Activated CD8-positive, alpha-beta memory T cell treated with anti-CD3 and anti-CD28 coated beads for 36 hours (primary cell): Measurements from ENCODE around the gene VOPP1. TPM values are rescaled to one million over a fixed set of nuclear protein-coding genes. Genes with fewer than 3 reads are reported as not detected.

Experiments
- CTCF ChIA-PET: fragments of 350-600 bp; sonication (Branson Sonifier 250); formaldehyde crosslinking; loops from one replicate; lab custom pipeline; 2021; ENCODE audit warnings: antibody characterized with exemption; lab: Charles Lee
- POLR2A ChIA-PET: fragments of 350-600 bp; sonication (Branson Sonifier 250); formaldehyde crosslinking; loops from one replicate; lab custom pipeline; 2021; ENCODE audit warnings: antibody characterized with exemption; lab: Charles Lee
- total RNA-seq, 2 experiments: library from RNA; stranded (reverse); gene quantifications; one replicate each; pipeline ENCODE4 v1.2.3, GENCODE V29; 2021

VOPP1 gene
- total RNA-seq, 2 experiments from 2014 or later = 67.0 to 69.7 TPM

DNA sequence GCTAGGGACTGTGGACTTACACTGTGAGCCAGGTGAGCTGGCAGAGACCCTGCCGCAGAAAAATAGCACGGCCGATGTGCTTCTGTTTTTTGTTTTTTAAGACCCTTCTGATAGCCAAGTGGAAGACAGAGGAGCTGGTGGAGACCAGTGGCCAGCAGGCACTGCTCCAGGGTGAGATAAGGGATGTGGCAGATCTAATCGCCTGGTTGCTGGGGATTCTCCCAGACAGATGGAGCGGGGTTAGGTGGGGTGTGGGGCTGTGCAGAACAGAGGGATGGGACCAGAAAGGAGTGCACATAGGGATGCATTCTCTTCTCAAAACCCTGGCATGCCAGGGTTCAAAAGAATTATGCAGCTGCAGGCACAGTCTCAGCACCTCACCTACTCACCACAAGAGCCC lies 82.2 kb downstream of the VOPP1 start:
- ChIA-PET CTCF (interaction anchor here (0.5 to 0.6 kb wide), 2 partner anchors 62 to 210 kb away, joined by 3 read pairs; no protein-coding TSS in a partner anchor), POLR2A (no interaction called here)

DNA sequence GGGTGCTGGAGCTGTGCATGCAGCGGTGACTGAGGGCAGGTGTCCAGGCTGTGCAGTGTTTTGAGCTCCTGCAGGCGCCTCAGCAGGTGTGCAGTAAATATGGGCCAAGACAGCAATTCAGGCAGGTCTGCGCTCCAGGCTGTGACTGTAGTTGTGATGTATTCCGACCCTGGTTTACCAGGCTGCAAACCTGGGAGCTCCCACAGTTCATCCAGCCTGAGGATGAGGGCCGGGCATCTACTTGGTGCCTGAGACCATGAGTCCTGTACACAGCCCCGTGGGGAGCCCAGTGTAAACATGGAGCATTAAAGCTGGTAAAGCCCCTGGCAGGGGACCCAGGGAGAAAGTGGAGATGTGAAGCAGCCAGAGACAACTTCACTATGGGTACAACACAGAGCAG lies 82.8 kb downstream of the VOPP1 start:
- ChIA-PET POLR2A (no interaction called here), CTCF (interaction anchor here (0.5 kb wide), 1 partner anchor 61 kb away, joined by 3 read pairs; no protein-coding TSS in a partner anchor)

GRCh38 chr7:55488804-55489340 lies 83.4 kb downstream of the VOPP1 start:
- POLR2A ChIA-PET = no interaction called here
- CTCF ChIA-PET = interaction anchor here (0.9 kb wide), 1 partner anchor 27 kb away, joined by 3 read pairs; no protein-coding TSS in a partner anchor

DNA sequence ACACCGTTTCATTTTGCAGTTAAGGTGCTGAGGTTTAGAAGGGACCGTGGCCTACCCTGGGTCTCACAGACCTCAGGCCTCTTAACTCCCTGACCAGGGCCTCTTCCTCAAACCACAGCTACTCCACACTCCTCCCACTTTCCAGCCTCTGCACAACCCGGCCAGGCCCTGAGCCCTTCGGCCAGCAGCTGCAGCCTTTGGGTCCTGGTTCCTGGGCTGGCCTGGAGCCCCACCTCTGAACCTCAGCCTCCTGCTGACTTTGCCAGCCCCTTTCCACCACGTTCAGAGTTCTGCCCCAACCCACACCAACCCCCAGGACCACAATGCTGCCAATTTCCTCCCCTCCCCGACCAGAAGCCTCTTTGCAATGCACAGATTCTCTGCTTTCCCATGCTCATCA lies 84.1 kb downstream of the VOPP1 start:
- CTCF ChIA-PET = interaction anchor here (0.9 kb wide), 1 partner anchor 26 kb away, joined by 3 read pairs; no protein-coding TSS in a partner anchor
- POLR2A ChIA-PET = no interaction called here

DNA sequence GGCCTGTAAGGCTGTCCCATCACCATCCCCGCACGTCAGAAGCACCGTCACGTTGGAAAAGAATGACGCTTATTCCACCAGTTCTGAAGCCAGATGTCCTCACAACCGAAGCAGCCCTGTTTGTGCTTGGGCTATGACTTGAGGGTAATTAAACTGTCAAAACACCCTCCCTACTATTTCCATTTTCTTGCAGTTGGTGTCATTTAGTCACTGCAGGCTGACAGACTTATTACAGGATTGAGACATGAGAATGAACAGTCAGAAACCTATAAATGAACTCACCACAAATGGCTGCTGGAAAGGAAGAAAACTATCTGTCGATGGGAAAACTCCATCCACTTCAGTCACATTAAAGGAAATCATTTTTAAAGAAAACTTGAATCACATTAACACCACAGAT lies 85.3 kb downstream of the VOPP1 start:
- ChIA-PET POLR2A (no interaction called here), CTCF (no interaction called here)

DNA sequence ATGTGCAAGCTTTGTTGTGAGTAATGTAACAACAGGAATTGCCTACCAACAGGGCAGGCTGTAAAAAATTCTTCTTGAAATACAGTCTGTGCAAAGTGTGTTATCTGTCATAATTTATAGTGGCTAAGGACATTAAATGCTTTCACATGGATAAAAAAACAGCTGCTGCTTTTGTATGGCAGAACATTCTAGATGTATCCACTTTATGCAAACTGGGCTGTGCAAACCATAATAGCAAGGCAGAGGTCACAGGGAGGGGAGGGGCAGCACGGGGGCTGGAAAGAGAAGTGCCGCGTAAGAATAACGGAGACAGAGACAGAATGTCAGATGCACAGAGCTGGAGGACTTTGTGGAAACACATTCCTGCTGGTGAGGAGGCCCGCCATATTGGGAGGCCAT lies 86.1 kb downstream of the VOPP1 start:
- ChIA-PET CTCF (interaction anchor here (0.6 kb wide), 1 partner anchor 89 kb away, joined by 3 read pairs; no protein-coding TSS in a partner anchor), POLR2A (interaction anchor here (0.6 kb wide), 2 partner anchors 18 to 65 kb away, joined by 3 to 7 read pairs; no protein-coding TSS in a partner anchor)

DNA sequence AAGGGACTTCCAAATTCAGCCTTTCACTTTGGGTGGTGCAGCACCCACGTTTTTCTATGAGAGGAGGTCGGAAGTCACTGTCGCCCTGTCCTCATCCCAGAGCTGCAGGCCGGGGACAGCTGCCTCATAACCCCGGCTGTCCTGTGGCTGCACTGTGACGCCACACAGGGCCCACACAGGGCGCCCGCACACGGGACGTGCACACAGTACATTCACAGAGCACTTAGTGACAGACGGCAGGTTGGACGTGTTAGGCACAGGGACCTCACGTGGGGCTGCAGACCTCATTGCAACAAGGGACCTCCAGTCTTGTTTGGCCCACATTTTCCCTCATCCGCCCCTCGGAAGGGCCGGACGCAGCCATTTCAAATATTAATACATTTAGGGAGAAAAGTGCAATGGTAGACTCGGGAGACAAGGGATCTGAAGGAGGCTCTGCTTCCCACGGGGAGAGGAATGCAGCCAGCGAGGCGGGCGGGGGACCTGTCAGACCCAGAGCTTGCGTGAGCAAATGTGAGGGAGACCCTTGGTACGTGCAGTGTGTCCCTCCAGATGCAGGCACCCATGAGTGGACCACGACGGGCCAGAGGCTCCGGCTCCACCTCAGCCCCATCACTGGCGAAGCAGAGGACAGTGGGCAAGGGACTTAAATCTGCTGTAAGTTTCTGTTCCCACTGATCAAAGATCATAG lies 86.7 kb downstream of the VOPP1 start:
- POLR2A ChIA-PET = no interaction called here
- CTCF ChIA-PET = interaction anchor here (0.6 kb wide), 1 partner anchor 88 kb away, joined by 3 read pairs; no protein-coding TSS in a partner anchor

GRCh38 chr7:55484834-55485233 lies 87.5 kb downstream of the VOPP1 start:
- POLR2A ChIA-PET = no interaction called here
- CTCF ChIA-PET = no interaction called here

- ChIA-PET CTCF (no interaction called here), POLR2A (no interaction called here)
Measured at GRCh38 chr7:55484241-55484640, 88.1 kb downstream of the VOPP1 start.

DNA sequence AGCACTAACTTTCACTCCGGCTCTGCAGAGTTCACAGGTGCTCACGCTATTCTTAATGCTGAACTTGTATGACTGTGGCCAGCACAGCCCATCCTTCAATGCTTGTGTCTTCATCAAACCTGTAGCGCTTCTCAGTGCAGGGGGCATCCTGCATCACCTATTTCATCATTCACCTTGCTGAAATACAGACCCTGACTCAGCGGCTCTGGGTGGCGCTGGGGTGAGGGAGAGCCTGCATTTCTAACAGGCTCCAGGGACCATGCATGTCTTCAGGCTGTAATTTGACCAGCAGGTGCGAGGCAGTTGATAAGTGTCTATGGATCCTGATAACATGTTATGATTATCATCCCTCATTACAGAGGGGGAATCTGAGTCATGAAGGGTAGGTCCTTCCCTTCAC lies 89.3 kb downstream of the VOPP1 start:
- CTCF ChIA-PET = no interaction called here

DNA sequence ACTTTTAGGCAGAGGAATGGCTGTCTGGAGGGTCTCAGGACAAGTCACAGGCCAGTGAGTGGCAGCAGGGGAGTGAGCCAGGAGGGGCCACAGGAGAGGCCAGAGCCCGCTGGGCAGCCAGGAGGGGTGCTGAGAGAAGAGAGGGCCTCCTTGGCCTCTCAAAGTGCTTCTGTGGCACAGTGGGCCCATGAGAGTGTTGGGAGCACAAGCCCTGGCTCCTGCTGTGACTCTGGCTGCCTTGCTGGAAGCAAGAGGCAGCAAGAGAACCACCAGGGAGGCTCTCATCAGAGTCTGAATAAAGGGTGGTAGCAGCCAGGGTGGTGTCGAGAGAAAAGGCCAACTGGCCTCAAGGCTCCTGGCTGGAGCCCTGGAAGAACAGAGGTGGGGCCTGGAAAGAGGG lies 91.1 kb downstream of the VOPP1 start:
- POLR2A ChIA-PET = no interaction called here
- CTCF ChIA-PET = no interaction called here

More for the DNA sequence above, 89.3 kb downstream of the VOPP1 start:
- POLR2A ChIA-PET = no interaction called here

DNA sequence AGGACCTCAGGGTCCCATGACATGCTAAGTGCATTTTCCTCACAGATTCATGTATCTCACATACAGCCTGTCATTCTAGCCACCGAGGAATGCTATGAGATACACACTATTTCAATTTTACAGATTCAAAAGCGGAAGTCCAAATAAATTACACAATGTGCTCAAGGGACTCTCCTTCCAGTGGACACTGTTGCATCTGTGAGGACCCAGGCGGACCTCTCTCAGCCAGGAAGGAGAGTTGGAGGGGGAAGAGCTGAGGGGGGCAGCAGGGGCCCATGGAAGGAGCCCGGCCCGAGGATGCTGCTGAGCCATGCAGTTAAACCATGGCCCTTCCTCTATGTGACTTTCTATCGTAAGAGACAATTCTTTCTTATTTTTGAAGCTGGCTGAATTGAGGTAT lies 93.6 kb downstream of the VOPP1 start:
- ChIA-PET POLR2A (no interaction called here), CTCF (no interaction called here)

- CTCF ChIA-PET = no interaction called here
- POLR2A ChIA-PET = no interaction called here
Measured at GRCh38 chr7:55477781-55478374, 94.4 kb downstream of the VOPP1 start.

DNA sequence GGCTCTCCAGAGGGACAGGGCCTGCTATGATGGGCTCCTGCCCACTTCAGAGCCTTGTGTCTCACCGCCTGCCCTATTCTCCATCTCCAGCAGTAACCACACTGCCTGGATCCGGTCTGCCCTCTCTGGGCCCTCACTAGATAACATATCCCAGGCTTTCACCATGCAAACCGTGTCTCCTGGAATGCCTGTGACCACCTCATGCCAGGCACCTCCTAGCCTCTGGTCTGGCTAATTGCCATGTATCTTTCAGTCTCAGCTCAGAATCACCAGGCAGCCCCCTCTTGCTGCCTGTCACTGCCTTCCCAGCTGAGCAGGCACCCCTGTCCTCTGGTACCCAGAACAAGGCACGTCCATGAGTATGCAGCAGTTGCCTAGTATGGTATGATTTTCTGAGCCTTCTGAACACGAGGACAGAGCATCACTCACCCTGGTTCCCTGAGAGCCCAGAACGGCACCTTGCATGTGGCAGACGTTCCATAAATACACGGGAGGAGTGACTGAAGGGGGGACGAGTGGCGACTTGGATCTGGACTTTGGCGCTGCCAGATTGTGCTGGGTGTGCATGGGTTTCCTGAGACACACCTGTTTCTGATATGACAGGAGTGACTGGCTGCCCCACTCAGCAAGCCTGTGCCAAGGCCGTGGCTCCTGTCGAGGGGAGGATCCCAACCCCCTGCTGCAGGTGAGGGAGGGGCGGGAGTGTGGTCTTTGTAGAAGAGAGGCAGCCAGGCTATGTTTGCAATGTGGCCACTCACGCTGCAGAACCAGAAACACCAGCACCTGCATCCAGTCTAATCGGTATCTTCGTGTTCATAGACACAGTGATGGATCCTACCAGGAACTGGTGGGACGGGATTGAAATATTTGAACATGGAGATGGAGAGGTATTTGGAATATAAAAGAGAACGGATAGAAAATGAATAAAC lies 95.2 kb downstream of the VOPP1 start:
- ChIA-PET POLR2A (no interaction called here), CTCF (no interaction called here)

DNA sequence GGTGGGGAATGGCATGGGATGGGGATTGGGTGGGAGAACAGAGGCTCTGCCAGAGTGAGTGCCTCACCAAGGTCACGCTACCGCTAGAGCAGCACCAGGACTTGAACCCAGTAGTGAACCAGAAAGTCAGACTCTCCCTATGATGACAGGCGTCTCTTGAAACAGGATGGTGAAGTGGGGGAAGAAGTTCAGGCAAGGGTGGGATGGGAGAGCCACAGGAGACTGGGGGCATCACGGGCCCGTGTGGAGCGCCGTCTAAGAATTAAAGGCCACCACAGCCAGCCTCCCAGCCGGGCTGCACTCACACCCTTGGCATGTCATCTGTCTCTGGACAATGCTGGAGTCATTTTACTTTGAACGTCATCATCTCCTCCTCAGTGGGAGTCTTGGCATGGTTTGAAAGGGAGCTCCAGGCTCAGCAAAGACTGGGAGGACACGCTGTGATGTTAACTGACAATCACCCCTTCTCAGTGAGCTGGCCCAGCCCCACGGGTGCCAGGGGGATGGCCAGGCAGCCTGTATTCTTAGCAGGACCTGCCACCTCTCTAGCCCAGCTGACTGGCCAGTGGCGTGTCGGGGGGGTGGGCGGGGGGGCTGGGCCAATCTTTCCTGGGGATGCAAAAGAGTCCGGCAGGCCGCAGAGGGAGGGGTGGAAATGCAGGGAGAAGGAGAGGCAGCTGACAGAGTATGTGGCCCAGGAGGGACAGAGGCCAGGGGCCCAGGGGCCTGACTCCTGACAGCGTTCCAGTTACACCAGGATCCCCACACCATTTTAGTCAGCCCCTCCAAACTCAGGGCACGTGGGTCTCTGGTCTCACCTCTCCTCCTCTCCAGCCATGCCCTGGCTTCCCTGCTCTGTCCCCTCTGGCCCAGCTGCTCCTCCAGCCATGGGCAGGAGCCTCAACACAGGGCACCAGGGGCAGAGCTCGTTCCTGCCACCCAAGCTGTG lies 96.2 kb downstream of the VOPP1 start:
- POLR2A ChIA-PET = no interaction called here

GRCh38 chr7:55474944-55475854 lies 97.1 kb downstream of the VOPP1 start:
- ChIA-PET CTCF (no interaction called here), POLR2A (no interaction called here)

More for the DNA sequence above, 96.2 kb downstream of the VOPP1 start:
- CTCF ChIA-PET = no interaction called here

GRCh38 chr7:55473932-55474331 lies 98.4 kb downstream of the VOPP1 start:
- POLR2A ChIA-PET = no interaction called here
- CTCF ChIA-PET = no interaction called here
